Measurements from ENCODE around the gene PRR20G. TPM values are rescaled to one million over a fixed set of nuclear protein-coding genes. Genes with fewer than 3 reads are reported as not detected.

Gene PRR20G
- total RNA-seq, 1 experiment from 2014 or later, result not detected

GRCh38 chr3:127291114-127291513, 3.3 kb upstream of the PRR20G start:
- no peak overlapping the region for H3K27ac Mint-ChIP-seq (ENCODE audit: unreplicated experiment)
- intact Hi-C loops (cut with micrococcal nuclease; ENCODE audit: unreplicated experiment), result no loop called here
- H3K4me3 ChIP-seq (ENCODE audit: low read depth, low read length), result no peak overlapping the region
- peaks cover 4% of the 10 kb centered on the region for H3K27me3 Mint-ChIP-seq (ENCODE audit: insufficient read depth, unreplicated experiment)
- H3K9me3 ChIP-seq, result no peaks in the 10 kb centered on the region
- POLR2A ChIA-PET, result no interaction called here
- no peak for DNase-seq
- no peak overlapping the region for H3K4me3 Mint-ChIP-seq (ENCODE audit: unreplicated experiment)
- no peaks in the 10 kb centered on the region for H3K27me3 ChIP-seq (replicated peaks; ENCODE audit: control insufficient read depth, insufficient read depth, low read length)
- no peak for TF ChIP-seq CTCF (IDR thresholded peaks at IDR 0.05; ENCODE audit: insufficient read depth in 1 of 2, low read depth in 1 of 2, low read length in 1 of 2, severe bottlenecking in 1 of 2, unreplicated experiment in 1 of 2)
- peaks cover 19% of the 10 kb centered on the region for H3K9me3 Mint-ChIP-seq (ENCODE audit: unreplicated experiment)
- H3K4me1 ChIP-seq, result no peaks in the 10 kb centered on the region
- no peaks in the 10 kb centered on the region for H3K36me3 Mint-ChIP-seq (ENCODE audit: insufficient read depth, unreplicated experiment)
- CTCF ChIA-PET, result no interaction called here
- no peaks in the 10 kb centered on the region for H3K4me1 Mint-ChIP-seq (ENCODE audit: low read depth, unreplicated experiment)
- no TSS peak for BruUV-seq (replicated peaks)
- no peaks in the 10 kb centered on the region for H3K36me3 ChIP-seq (ENCODE audit: control insufficient read depth, insufficient read depth, low read length)

GRCh38 chr3:127289706-127290575, 2.1 kb upstream of the PRR20G start:
- no peaks in the 10 kb centered on the region for H3K4me1 Mint-ChIP-seq (ENCODE audit: low read depth, unreplicated experiment)
- no peaks in the 10 kb centered on the region for H3K9me3 ChIP-seq
- DNase-seq, result no peak
- ChIA-PET POLR2A (no interaction called here), CTCF (no interaction called here)
- H3K4me3 ChIP-seq (ENCODE audit: low read depth, low read length), result no peak overlapping the region
- H3K27ac Mint-ChIP-seq (ENCODE audit: unreplicated experiment), result no peak overlapping the region
- BruUV-seq (replicated peaks), result no TSS peak
- peaks cover 11% of the 10 kb centered on the region for H3K27me3 Mint-ChIP-seq (ENCODE audit: insufficient read depth, unreplicated experiment)
- no peak overlapping the region for H3K4me3 Mint-ChIP-seq (ENCODE audit: unreplicated experiment)
- H3K4me1 ChIP-seq, result no peaks in the 10 kb centered on the region
- H3K36me3 Mint-ChIP-seq (ENCODE audit: insufficient read depth, unreplicated experiment), result no peaks in the 10 kb centered on the region
- H3K9me3 Mint-ChIP-seq (ENCODE audit: unreplicated experiment), result peaks cover 19% of the 10 kb centered on the region
- intact Hi-C loops (cut with micrococcal nuclease; ENCODE audit: unreplicated experiment), result no loop called here
- TF ChIP-seq CTCF (IDR thresholded peaks at IDR 0.05; ENCODE audit: insufficient read depth in 1 of 2, low read depth in 1 of 2, low read length in 1 of 2, severe bottlenecking in 1 of 2, unreplicated experiment in 1 of 2), result no peak
- no peaks in the 10 kb centered on the region for H3K36me3 ChIP-seq (ENCODE audit: control insufficient read depth, insufficient read depth, low read length)
- no peaks in the 10 kb centered on the region for H3K27me3 ChIP-seq (replicated peaks; ENCODE audit: control insufficient read depth, insufficient read depth, low read length)

- Mint-ChIP-seq H3K27me3 (ENCODE audit: insufficient read depth, unreplicated experiment) (peaks cover 8% of the 10 kb centered on the region), H3K4me1 (ENCODE audit: low read depth, unreplicated experiment) (no peaks in the 10 kb centered on the region), H3K36me3 (ENCODE audit: insufficient read depth, unreplicated experiment) (no peaks in the 10 kb centered on the region), H3K27ac (ENCODE audit: unreplicated experiment) (no peak overlapping the region), H3K4me3 (ENCODE audit: unreplicated experiment) (no peak overlapping the region), H3K9me3 (ENCODE audit: unreplicated experiment) (peaks cover 19% of the 10 kb centered on the region)
- ChIA-PET POLR2A (no interaction called here), CTCF (interaction anchor here (0.5 kb wide), 1 partner anchor 150 kb away, joined by 3 read pairs; no protein-coding TSS in a partner anchor)
- Histone ChIP-seq H3K27me3 (replicated peaks; ENCODE audit: control insufficient read depth, insufficient read depth, low read length) (no peaks in the 10 kb centered on the region), H3K9me3 (no peaks in the 10 kb centered on the region), H3K36me3 (ENCODE audit: control insufficient read depth, insufficient read depth, low read length) (no peaks in the 10 kb centered on the region), H3K4me3 (ENCODE audit: low read depth, low read length) (no peak overlapping the region), H3K4me1 (no peaks in the 10 kb centered on the region)
- DNase-seq, result no peak
- intact Hi-C loops (cut with micrococcal nuclease; ENCODE audit: unreplicated experiment), result no loop called here
- TF ChIP-seq CTCF (IDR thresholded peaks at IDR 0.05; ENCODE audit: insufficient read depth in 1 of 2, low read depth in 1 of 2, low read length in 1 of 2, severe bottlenecking in 1 of 2, unreplicated experiment in 1 of 2), result no peak
- BruUV-seq (replicated peaks), result no TSS peak
Observed at GRCh38 chr3:127288921-127289705, 1.3 kb upstream of the PRR20G start.

Data from Caco-2 (cell line).